H9 (cell line): Measurements from ENCODE around the gene GNMT. TPM values are rescaled to one million over a fixed set of nuclear protein-coding genes. Genes with fewer than 3 reads are reported as not detected.
A peak's percentile ranks its signal among the peaks of the same experiment; 100 is the strongest.

Experiments
- DNase-seq: peaks from one replicate; pipeline ENCODE4 v3.0.0-alpha.2; 2017
- H2AFZ ChIP-seq: one replicate; pipeline ENCODE4 v1.6.1; 2013; ENCODE audit warnings: mild to moderate bottlenecking, low read length, control low read depth, moderate library complexity
- H2AK5ac ChIP-seq: 2 replicates; pipeline ENCODE4 v1.6.1; 2013; ENCODE audit warnings: low read length, control low read depth, mixed read lengths; ENCODE audit not compliant: insufficient read length
- H2BK120ac ChIP-seq: one replicate; pipeline ENCODE4 v1.6.1; 2013; ENCODE audit warnings: low read depth, mild to moderate bottlenecking, low read length, control low read depth, inconsistent platforms; ENCODE audit not compliant: poor library complexity, severe bottlenecking
- H2BK12ac ChIP-seq: 2 replicates; pipeline ENCODE4 v1.6.1; 2013; ENCODE audit warnings: low read length, control low read depth, mixed read lengths, low read depth; ENCODE audit not compliant: insufficient read length
- H2BK15ac ChIP-seq: 2 replicates; pipeline ENCODE4 v1.6.1; 2013; ENCODE audit warnings: low read depth, low read length, control low read depth
- H2BK20ac ChIP-seq: one replicate; pipeline ENCODE4 v1.6.1; 2013; ENCODE audit warnings: low read depth, mild to moderate bottlenecking, low read length, control low read depth, inconsistent platforms; ENCODE audit not compliant: poor library complexity, severe bottlenecking
- H2BK5ac ChIP-seq: 2 replicates; pipeline ENCODE4 v1.6.1; 2013; ENCODE audit warnings: low read length, control low read depth, mixed read lengths; ENCODE audit not compliant: insufficient read length
- H3K14ac ChIP-seq: 2 replicates; pipeline ENCODE4 v1.6.1; 2013; ENCODE audit warnings: low read length, control low read depth; ENCODE audit not compliant: insufficient read depth
- H3K18ac ChIP-seq: 2 replicates; pipeline ENCODE4 v1.6.1; 2013; ENCODE audit warnings: low read depth, mild to moderate bottlenecking, mixed read lengths, low read length, control low read depth; ENCODE audit not compliant: insufficient read length
- H3K23ac ChIP-seq: 2 replicates; pipeline ENCODE4 v1.6.1; 2013; ENCODE audit warnings: low read length, control low read depth, mixed read lengths, low read depth; ENCODE audit not compliant: insufficient read length
- H3K23me2 ChIP-seq: 2 replicates; pipeline ENCODE4 v1.6.1; 2013; ENCODE audit warnings: low read depth, mild to moderate bottlenecking, mixed read lengths, low read length, control low read depth; ENCODE audit not compliant: insufficient read length, poor library complexity, severe bottlenecking
- H3K27ac ChIP-seq: 2 replicates; pipeline ENCODE4 v1.5.1; 2013; ENCODE audit warnings: low read length, control low read depth, mixed read lengths, low read depth; ENCODE audit not compliant: insufficient read length
- H3K27me3 ChIP-seq: 2 replicates; pipeline ENCODE4 v1.6.1; 2013; ENCODE audit warnings: low read length, control low read depth, inconsistent platforms; ENCODE audit not compliant: insufficient read depth
- H3K4ac ChIP-seq: 2 replicates; pipeline ENCODE4 v1.6.1; 2013; ENCODE audit warnings: low read depth, mild to moderate bottlenecking, control low read depth, inconsistent platforms, low read length, moderate library complexity
- H3K4me1 ChIP-seq: 2 replicates; pipeline ENCODE4 v1.6.1; 2013; ENCODE audit warnings: low read length, control low read depth, inconsistent platforms; ENCODE audit not compliant: insufficient read depth
- H3K4me2 ChIP-seq: 2 replicates; pipeline ENCODE4 v1.6.1; 2013; ENCODE audit warnings: low read length, control low read depth, mixed read lengths; ENCODE audit not compliant: insufficient read length, insufficient read depth
- H3K56ac ChIP-seq: 2 replicates; pipeline ENCODE4 v1.6.1; 2013; ENCODE audit warnings: low read depth, mild to moderate bottlenecking, mixed read lengths, low read length, control low read depth; ENCODE audit not compliant: insufficient read length
- H3K79me1 ChIP-seq: 2 replicates; pipeline ENCODE4 v1.6.1; 2013; ENCODE audit warnings: low read depth, mild to moderate bottlenecking, moderate library complexity, low read length, control low read depth, inconsistent platforms; ENCODE audit not compliant: insufficient read depth, poor library complexity, severe bottlenecking
- H3K79me2 ChIP-seq: 2 replicates; pipeline ENCODE4 v1.6.1; 2013; ENCODE audit warnings: low read length, control low read depth, inconsistent platforms; ENCODE audit not compliant: insufficient read depth
- H3K9ac ChIP-seq: 2 replicates; pipeline ENCODE4 v1.6.1; 2013; ENCODE audit warnings: low read length, control low read depth, mixed read lengths; ENCODE audit not compliant: insufficient read length; ENCODE audit errors: extremely low read depth
- H3K9me3 ChIP-seq: one replicate; pipeline ENCODE4 v1.6.1; 2013; ENCODE audit warnings: low read depth, low read length, inconsistent platforms; ENCODE audit not compliant: control insufficient read depth
- H3T11ph ChIP-seq: one replicate; pipeline ENCODE4 v1.6.1; 2013; ENCODE audit warnings: mild to moderate bottlenecking, low read length, control low read depth, inconsistent platforms
- H4K20me1 ChIP-seq: one replicate; pipeline ENCODE4 v1.6.1; 2013; ENCODE audit not compliant: control insufficient read depth, insufficient read length, insufficient read depth
- H4K5ac ChIP-seq: 2 replicates; pipeline ENCODE4 v1.6.1; 2013; ENCODE audit warnings: low read depth, mild to moderate bottlenecking, mixed read lengths, low read length, control low read depth; ENCODE audit not compliant: insufficient read length
- H4K8ac ChIP-seq: replicated peaks from 2 replicates; pipeline ENCODE4 v1.6.1; 2013; ENCODE audit warnings: low read length, control low read depth, mixed read lengths, low read depth; ENCODE audit not compliant: insufficient read length
- H4K91ac ChIP-seq: 2 replicates; pipeline ENCODE4 v1.6.1; 2013; ENCODE audit warnings: low read depth, mild to moderate bottlenecking, moderate library complexity, mixed read lengths, low read length, control low read depth; ENCODE audit not compliant: insufficient read length
- H3K27ac Mint-ChIP-seq, 3 experiments: 2 replicates in 2 of 3; 3 replicates in 1 of 3; pipeline ENCODE4 v1.8.0; 2020 to 2021; ENCODE audit warnings: mixed read lengths in 3 of 3, mild to moderate bottlenecking in 1 of 3, moderate library complexity in 1 of 3
- H3K27me3 Mint-ChIP-seq: 2 replicates; pipeline ENCODE4 v1.8.0; 2021; ENCODE audit warnings: low read depth, mild to moderate bottlenecking, moderate library complexity, mixed read lengths
- H3K36me3 Mint-ChIP-seq, 3 experiments: 2 replicates in 2 of 3; 3 replicates in 1 of 3; pipeline ENCODE4 v1.8.0; 2020 to 2021; ENCODE audit warnings: low read depth in 3 of 3, mixed read lengths in 3 of 3; ENCODE audit not compliant: insufficient read depth in 1 of 3
- H3K4me1 Mint-ChIP-seq, 2 experiments: 2 replicates each; pipeline ENCODE4 v1.8.0; 2020; ENCODE audit warnings: mixed read lengths in 2 of 2
- H3K4me3 Mint-ChIP-seq, 2 experiments: 2 replicates in 1 of 2; 3 replicates in 1 of 2; pipeline ENCODE4 v1.8.0; 2020 to 2021; ENCODE audit warnings: mild to moderate bottlenecking in 2 of 2, mixed read lengths in 2 of 2, moderate library complexity in 1 of 2
- H3K9me3 Mint-ChIP-seq, 2 experiments: 2 replicates in 1 of 2; 3 replicates in 1 of 2; pipeline ENCODE4 v1.8.0; 2020; ENCODE audit warnings: mild to moderate bottlenecking in 2 of 2, mixed read lengths in 2 of 2, moderate library complexity in 1 of 2
- CTCF ChIP-seq: fragments of 200-600 bp; sonication (generic); conservative IDR thresholded peaks from 3 replicates; pipeline ENCODE4 v1.8.0; 2021; ENCODE audit warnings: antibody characterized with exemption, mild to moderate bottlenecking
- WGBS: extraction: QIAGEN DNeasy Blood & Tissue Kit; methylation state at CpG from one replicate; pipeline ENCODE4 v1.1.7; 2013; ENCODE audit warnings: missing lambda C conversion rate, low lambda C conversion rate, mixed read lengths; ENCODE audit not compliant: insufficient read length; ENCODE audit errors: extremely low coverage; 5-methylcytosine and 5-hydroxymethylcytosine counted together
- total RNA-seq: library from RNA; stranded (reverse); gene quantifications from 2 replicates; pipeline ENCODE4 v1.2.1, GENCODE V29; 2021

The GNMT gene
- total RNA-seq, 1 experiment from 2014 or later: 1.1 TPM

GRCh38 chr6:42978839-42979522 lies 18.4 kb downstream of the GNMT start, which contains the start of gene PEX6:
Gene PEX6, minus strand, starts transcription at chr6:42979181. Its CDS starts 31 bp downstream, at chr6:42979150.
- Histone ChIP-seq H4K91ac (no peak within 1 kb of the TSS), H3K27ac (no peak within 1 kb of the TSS), H2BK12ac (no peak within 1 kb of the TSS), H3K23ac (no peak within 1 kb of the TSS), H3K9ac (peak within 1 kb of the TSS; percentile 69), H2AK5ac (no peak within 1 kb of the TSS), H3K9me3 (no peaks in the 10 kb centered on the region), H4K5ac (no peak within 1 kb of the TSS), H3T11ph (no peak within 1 kb of the TSS), H3K4me2 (peak within 1 kb of the TSS; percentile 76), H3K56ac (no peak within 1 kb of the TSS), H3K79me1 (no peaks in the 10 kb centered on the region), H3K4ac (no peak within 1 kb of the TSS), H4K20me1 (no peaks in the 10 kb centered on the region), H2AFZ (no peak within 1 kb of the TSS), H3K27me3 (no peaks in the 10 kb centered on the region), H3K23me2 (peaks cover 13% of the 10 kb centered on the region), H4K8ac (no peak within 1 kb of the TSS), H2BK5ac (no peak within 1 kb of the TSS), H3K14ac (peak within 1 kb of the TSS; percentile 66; the same call in 1 of the 2 replicates), H2BK120ac (no peak within 1 kb of the TSS), H3K18ac (no peak within 1 kb of the TSS), H3K79me2 (no peaks in the 10 kb centered on the region), H3K4me1 (no peaks in the 10 kb centered on the region; the same call in 1 of the 2 replicates), H2BK15ac (no peak within 1 kb of the TSS), H2BK20ac (no peak within 1 kb of the TSS)
- peak; percentile 96 for DNase-seq
- peaks cover 16 to 22% of the 10 kb centered on the region in 2 experiments for H3K4me1 Mint-ChIP-seq
- peaks cover 3 to 6% (median 4%) of the 10 kb centered on the region in 3 experiments; a peak in 4 of 7 replicates for H3K36me3 Mint-ChIP-seq
- peak within 1 kb of the TSS; percentile 84 to 95 (median 85) for H3K27ac Mint-ChIP-seq
- no peak for TF ChIP-seq CTCF
- no CpG with 5 or more reads among the region's 59 CpGs for WGBS
- no peaks in the 10 kb centered on the region for H3K9me3 Mint-ChIP-seq
- H3K4me3 Mint-ChIP-seq: peak within 1 kb of the TSS; percentile 83 to 87
- H3K27me3 Mint-ChIP-seq: no peaks in the 10 kb centered on the region
